GM21576 (cell line): Measurements from ENCODE around the gene RPL41.
"Not testable (repeated sequence)": the region's sequence is repeated elsewhere in the genome, so short reads cannot be mapped to it uniquely, and the experiment has no call there.

ENCODE experiments used
- ATAC-seq: cut with Tn5 transposase; IDR thresholded peaks from one replicate; pipeline ENCODE4 v1.9.1; 2021; ENCODE audit warnings: mild to moderate bottlenecking, moderate library complexity; ENCODE audit not compliant: unreplicated experiment

Gene RPL41

GRCh38 chr12:56116267-56117081 is at the start of gene RPL41:
RPL41 (plus strand) TSS chr12:56116633.
- ATAC-seq = peak; percentile 42

DNA sequence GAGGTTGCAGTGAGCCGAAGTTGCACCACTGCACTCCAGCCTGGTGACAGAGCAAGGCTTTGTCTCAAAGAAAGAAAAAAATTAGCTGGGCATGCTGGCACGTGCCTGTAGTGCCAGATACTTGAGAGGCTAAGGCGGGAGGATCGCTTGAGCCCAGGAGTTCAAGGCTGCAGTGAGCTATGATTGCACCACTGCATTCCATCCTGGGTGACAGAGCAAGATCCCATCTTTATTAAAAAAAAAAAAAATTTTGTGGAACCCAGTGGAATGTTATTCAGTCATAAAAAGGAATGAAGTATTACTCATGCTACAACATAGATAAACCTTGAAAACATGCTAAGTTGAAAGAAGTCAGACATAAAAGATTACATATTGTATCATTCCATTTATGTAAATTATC is 44.8 kb upstream of the RPL41 start:
- no peak for ATAC-seq

GRCh38 chr12:56074396-56074795 is 42.0 kb upstream of the RPL41 start:
- ATAC-seq = no peak

- ATAC-seq = not testable (repeated sequence)
These were observed 38.5 kb upstream of the RPL41 start for GRCh38 chr12:56077966-56078365.

DNA sequence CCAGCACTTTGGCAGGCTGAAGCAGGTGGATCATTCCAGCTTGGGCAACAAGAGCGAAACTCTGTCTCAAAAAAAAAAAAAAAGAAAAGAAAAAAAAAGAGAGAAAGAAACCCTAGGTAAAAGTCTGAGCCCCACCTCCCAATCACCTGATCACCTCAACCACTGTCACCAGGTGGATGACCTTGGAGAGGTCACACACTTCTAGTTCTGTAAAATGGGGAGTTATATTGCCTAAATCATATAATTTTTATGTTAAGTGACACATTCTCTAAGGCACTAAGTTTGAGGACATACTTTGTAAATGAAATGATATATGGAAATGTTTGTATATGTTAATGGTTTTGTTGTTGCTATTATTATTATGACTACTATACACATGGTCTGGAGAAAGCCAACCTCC is 38.0 kb upstream of the RPL41 start:
- ATAC-seq = no peak

- ATAC-seq = peak; percentile 58
These were observed 37.3 kb upstream of the RPL41 start for GRCh38 chr12:56078931-56079722.

DNA sequence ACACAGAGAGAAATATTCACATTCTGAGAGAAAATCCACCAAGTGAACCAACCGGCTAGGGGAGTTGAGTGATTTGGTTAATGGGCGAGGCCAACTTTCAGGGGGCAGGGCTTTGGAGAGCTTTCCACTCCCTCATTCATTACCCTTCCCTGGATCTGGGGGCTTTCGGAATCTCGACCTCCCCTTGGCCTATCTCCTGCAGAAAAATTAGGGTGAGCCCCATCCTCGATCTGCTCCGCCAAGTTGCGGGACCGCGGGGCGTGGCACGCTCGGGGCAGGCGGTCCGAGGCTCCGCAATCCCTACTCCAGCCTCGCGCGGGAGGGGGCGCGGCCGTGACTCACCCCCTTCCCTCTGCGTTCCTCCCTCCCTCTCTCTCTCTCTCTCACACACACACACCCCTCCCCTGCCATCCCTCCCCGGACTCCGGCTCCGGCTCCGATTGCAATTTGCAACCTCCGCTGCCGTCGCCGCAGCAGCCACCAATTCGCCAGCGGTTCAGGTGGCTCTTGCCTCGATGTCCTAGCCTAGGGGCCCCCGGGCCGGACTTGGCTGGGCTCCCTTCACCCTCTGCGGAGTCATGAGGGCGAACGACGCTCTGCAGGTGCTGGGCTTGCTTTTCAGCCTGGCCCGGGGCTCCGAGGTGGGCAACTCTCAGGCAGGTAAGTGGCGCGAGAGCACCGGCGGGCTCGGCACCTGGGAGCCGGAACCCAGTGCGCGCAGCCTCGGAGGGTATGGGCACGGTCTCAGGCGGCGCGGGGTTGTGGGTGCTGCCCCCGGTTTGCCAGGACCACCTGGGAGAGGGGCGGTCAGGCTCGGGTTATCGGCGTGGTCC is 36.5 kb upstream of the RPL41 start, which contains the start of gene ERBB3:
ERBB3 (plus strand) TSS at position 443 of the 833 bp plus-strand sequence; CDS start at position 579, 136 bp downstream.
- peak; percentile 32 for ATAC-seq

- no peak for ATAC-seq
These were observed 35.8 kb upstream of the RPL41 start for GRCh38 chr12:56080556-56081138.

DNA sequence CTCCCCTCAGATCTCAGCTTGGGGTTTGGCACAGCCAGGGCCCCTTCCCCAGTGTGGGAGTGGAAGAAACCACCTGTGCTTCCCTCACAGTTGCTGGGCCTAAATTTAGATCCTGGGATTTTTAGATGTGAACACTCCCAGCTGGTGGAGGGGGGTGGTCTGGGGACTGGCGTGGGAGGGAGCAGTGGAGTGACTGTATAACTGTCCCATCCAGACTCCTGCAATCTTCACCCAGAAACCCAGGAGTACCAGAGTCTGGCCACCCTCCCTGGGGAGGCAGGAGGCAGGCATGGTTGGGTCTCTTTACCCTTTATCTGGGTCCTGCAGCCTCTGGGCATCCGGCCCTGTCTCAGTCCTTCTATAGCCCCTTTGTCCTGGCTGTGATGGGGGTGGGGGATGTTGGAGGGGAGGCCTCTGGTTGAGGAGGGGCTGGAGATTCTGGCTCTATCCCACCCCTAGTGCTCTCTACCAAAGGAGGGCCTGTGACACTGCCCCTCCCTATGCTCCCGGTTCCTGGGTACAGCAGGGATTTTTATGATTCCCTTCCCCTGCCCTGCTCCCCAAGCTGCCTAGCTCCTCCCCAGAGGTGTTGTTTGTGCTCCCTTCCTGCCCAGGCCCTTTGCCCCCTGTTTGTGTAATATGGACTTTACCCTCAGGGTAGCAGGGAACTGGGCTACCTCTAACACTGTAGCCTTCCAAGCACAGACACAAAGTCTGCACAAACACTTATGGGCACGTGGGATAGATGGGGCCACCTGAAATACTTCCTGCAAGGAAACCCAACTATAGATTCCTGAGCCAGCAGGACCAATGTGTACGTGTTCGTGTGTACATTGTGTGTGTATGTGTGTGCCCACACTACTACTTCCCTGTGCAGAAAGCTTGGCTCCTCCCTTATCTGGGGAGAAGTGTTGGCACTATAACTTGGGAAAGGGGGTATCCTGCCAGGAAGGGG is 34.8 kb upstream of the RPL41 start:
- no peak for ATAC-seq

DNA sequence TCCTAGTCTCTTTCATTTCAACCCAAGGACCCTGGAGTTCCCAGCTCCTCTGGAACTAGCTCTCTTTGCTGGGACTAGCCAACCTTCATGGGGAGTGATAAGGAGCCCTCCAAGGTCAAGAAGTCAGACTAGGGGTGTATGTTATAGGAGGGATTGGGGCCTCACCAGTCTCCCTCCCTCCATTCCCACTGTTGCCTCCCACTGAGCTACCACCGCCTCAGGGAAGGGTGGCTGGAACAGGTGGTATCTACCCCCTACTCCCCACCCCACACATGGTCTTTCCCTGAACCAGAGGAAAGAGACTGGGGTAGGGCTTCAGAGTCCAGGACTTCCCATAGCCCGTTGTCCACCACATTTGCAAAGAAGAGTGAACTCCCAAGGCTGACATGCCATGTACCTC is 34.1 kb upstream of the RPL41 start:
- ATAC-seq = no peak

- no peak for ATAC-seq
These were observed 33.5 kb upstream of the RPL41 start for GRCh38 chr12:56082967-56083366.

GRCh38 chr12:56084958-56085543 is 31.4 kb upstream of the RPL41 start:
- no peak for ATAC-seq

DNA sequence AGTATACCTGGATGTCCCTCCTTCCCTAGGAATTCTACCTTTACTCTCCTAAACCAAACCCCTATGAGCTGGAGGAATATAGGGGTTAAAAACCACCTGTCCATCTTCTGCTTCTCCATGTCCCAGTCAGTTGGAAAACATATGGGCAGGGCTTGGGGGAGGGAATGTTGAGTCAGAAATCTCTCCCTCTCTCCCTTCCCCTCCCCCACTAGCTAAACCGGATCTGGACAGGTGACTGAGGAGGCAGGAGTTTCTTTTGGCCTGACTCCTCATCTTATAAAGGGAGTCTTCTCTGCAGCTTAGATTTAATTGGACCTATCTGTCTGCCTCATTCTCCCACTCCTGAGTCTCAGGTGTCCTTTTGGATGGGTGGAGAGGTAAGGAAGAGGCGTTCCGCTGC is 30.3 kb upstream of the RPL41 start:
- no peak for ATAC-seq

DNA sequence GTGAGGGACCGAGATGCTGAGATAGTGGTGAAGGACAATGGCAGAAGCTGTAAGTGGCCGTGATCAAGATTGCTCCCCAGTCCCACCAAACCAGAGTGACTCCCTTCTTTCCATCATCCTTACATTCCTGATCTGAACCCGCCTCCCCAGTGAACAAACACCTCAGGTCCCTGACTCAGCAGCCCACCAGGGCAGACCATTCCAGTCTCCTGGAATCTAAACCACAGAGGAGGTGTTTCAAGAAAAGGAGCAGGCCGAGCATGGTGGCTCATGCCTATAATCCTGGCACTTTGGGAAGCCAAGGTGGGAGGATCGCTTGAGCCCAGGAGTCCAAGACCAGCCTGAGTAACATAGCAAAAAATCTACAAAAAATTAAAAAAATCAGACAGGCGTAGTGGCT is 29.8 kb upstream of the RPL41 start:
- ATAC-seq = no peak

DNA sequence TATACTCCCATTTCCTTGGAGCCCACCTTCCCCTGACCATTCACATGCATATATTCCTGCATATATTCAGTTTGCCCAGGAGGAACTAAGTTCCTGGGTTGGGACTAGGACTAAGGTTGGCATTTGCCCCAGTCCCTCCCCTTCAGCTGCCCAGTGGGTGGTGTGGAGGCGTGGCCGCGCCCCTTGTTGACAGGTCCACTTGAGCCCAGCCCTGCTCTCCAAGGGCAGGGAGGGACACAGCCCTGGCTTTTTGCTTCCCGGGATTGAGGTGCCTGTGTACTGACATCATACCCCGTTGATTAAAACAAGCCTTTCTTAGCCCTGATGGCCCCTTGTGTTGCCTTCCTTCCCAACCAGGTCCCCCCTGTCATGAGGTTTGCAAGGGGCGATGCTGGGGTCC is 29.2 kb upstream of the RPL41 start:
- ATAC-seq = no peak

GRCh38 chr12:56097738-56098137 is 18.7 kb upstream of the RPL41 start:
- ATAC-seq = no peak

DNA sequence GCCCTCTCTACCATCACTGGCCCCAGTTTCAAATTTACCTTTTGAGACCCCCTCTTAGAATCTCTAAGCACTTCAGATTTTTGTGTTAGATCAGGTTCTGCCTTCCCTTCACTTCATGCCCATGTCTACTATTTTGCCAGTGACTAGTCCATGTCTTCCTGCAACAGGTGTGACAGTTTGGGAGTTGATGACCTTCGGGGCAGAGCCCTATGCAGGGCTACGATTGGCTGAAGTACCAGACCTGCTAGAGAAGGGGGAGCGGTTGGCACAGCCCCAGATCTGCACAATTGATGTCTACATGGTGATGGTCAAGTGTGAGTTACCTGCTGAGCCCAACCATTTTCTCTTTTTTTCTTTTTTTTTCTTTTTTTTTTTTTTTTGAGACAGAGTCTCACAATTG is 17.8 kb upstream of the RPL41 start:
- ATAC-seq = no peak

DNA sequence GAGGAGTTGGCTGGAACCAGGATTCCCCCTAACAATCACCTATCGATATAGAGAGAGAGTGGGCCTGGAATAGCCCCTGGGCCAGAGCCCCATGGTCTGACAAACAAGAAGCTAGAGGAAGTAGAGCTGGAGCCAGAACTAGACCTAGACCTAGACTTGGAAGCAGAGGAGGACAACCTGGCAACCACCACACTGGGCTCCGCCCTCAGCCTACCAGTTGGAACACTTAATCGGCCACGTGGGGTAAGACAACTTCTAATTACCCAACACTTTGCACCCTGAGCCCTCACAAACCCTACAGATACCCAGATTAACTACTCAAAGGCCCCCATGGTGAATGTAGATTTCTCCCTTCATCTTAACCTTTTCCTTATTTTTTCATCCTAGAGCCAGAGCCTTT is 16.6 kb upstream of the RPL41 start:
- no peak for ATAC-seq

DNA sequence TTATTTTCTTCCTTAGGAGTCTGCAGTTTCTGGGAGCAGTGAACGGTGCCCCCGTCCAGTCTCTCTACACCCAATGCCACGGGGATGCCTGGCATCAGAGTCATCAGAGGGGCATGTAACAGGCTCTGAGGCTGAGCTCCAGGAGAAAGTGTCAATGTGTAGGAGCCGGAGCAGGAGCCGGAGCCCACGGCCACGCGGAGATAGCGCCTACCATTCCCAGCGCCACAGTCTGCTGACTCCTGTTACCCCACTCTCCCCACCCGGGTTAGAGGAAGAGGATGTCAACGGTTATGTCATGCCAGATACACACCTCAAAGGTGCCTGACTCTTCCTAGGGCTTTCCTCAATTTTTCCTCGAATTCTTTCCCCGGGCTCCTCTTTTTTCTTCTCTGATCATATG is 15.4 kb upstream of the RPL41 start:
- ATAC-seq = no peak
